Suprapubic skin (tissue), 4 donors: ENCODE measurements around the gene PHOX2A. TPM values are rescaled to one million over a fixed set of nuclear protein-coding genes. Genes with fewer than 3 reads are reported as not detected.
"Not testable (repeated sequence)": the region's sequence is repeated elsewhere in the genome, so short reads cannot be mapped to it uniquely, and the experiment has no call there.

ENCODE experiments used
- DNase-seq, 2 donors: peaks; one replicate each; pipeline ENCODE4 v3.0.0-alpha.2; 2019; ENCODE audit warnings: low spot score in 2 of 2
- H3K27ac ChIP-seq: fragments of 200-600 bp; sonication (generic); one replicate; pipeline ENCODE4 v1.5.1; 2019
- H3K27me3 ChIP-seq: fragments of 200-600 bp; sonication (generic); one replicate; pipeline ENCODE4 v1.5.1; 2019
- H3K36me3 ChIP-seq: fragments of 200-600 bp; sonication (generic); one replicate; pipeline ENCODE4 v1.5.1; 2019
- H3K4me1 ChIP-seq: fragments of 200-600 bp; sonication (generic); one replicate; pipeline ENCODE4 v1.5.1; 2019
- H3K4me3 ChIP-seq: fragments of 200-600 bp; sonication (generic); one replicate; pipeline ENCODE4 v1.5.1; 2019; ENCODE audit warnings: mild to moderate bottlenecking
- H3K9me3 ChIP-seq: fragments of 200-600 bp; sonication (generic); one replicate; pipeline ENCODE4 v1.5.1; 2019
- CTCF ChIP-seq, 2 donors: fragments of 200-600 bp in 1 of 2; fragments of 450-650 bp in 1 of 2; sonication (generic) in 1 of 2; IDR thresholded peaks; one replicate each; pipeline ENCODE4 v1.5.1; 2016 to 2019; ENCODE audit warnings: antibody characterized with exemption in 2 of 2, mild to moderate bottlenecking in 1 of 2, moderate library complexity in 1 of 2
- EP300 ChIP-seq: sonication (generic); formaldehyde crosslinking; IDR thresholded peaks from one replicate; pipeline ENCODE4 v1.6.1; 2017; ENCODE audit warnings: antibody characterized with exemption
- POLR2A ChIP-seq, 2 donors: fragments of 450-650 bp; IDR thresholded peaks; one replicate each; pipeline ENCODE4 v1.6.1; 2017; ENCODE audit warnings: antibody characterized with exemption in 2 of 2, mild to moderate bottlenecking in 2 of 2, moderate library complexity in 2 of 2
- POLR2AphosphoS5 ChIP-seq, 3 donors: sonication (generic); formaldehyde crosslinking; IDR thresholded peaks; one replicate each; pipeline ENCODE4 v1.6.1; 2017; ENCODE audit warnings: antibody characterized with exemption in 3 of 3
- WGBS: methylation state at CpG from one replicate; pipeline ENCODE4 v1.1.5; 2018; 5-methylcytosine and 5-hydroxymethylcytosine counted together
- total RNA-seq, 4 donors: library from RNA; depleted of rRNA; stranded (reverse); fragments of >200 nt; gene quantifications; one replicate each; pipeline ENCODE4 v1.1.0, GENCODE V29; 2016

The PHOX2A gene
- not detected for total RNA-seq

GRCh38 chr11:72244060-72244360, at the start of gene PHOX2A:
Gene PHOX2A, minus strand, starts transcription at chr11:72244176. Its CDS starts 172 bp downstream, at chr11:72244004.
- no peaks in the 10 kb centered on the region for H3K9me3 ChIP-seq
- TF ChIP-seq CTCF (IDR thresholded peaks at IDR 0.05) = no peak
- TF ChIP-seq POLR2AphosphoS5 (IDR thresholded peaks at IDR 0.05) = no peak
- no peak for TF ChIP-seq POLR2A (IDR thresholded peaks at IDR 0.05)
- TF ChIP-seq EP300 = no peak
- H3K4me1 ChIP-seq = peaks cover 35% of the 10 kb centered on the region
- H3K36me3 ChIP-seq = no peaks in the 10 kb centered on the region
- WGBS = 0% methylated on average over 1 of the region's 37 CpGs
- peaks cover 76% of the 10 kb centered on the region for H3K27me3 ChIP-seq
- H3K4me3 ChIP-seq = peak within 1 kb of the TSS; percentile 24
- H3K27ac ChIP-seq = no peak within 1 kb of the TSS
- DNase-seq = no peak

GRCh38 chr11:72293391-72293790, 49.4 kb upstream of the PHOX2A start:
- H3K36me3 ChIP-seq = peaks cover 61% of the 10 kb centered on the region
- no peaks in the 10 kb centered on the region for H3K4me1 ChIP-seq
- WGBS = 89% methylated on average over 10 of the region's 14 CpGs
- no peak overlapping the region for H3K27ac ChIP-seq
- H3K4me3 ChIP-seq = no peak overlapping the region
- DNase-seq = peak in 1 of 2 donors; percentile 67
- TF ChIP-seq POLR2A (IDR thresholded peaks at IDR 0.05) = no peak
- no peak for TF ChIP-seq EP300
- no peak for TF ChIP-seq POLR2AphosphoS5 (IDR thresholded peaks at IDR 0.05)
- TF ChIP-seq CTCF (IDR thresholded peaks at IDR 0.05) = no peak
- H3K9me3 ChIP-seq = no peaks in the 10 kb centered on the region
- no peaks in the 10 kb centered on the region for H3K27me3 ChIP-seq

GRCh38 chr11:72292106-72292785, 48.3 kb upstream of the PHOX2A start:
- H3K27me3 ChIP-seq = no peaks in the 10 kb centered on the region
- no peaks in the 10 kb centered on the region for H3K4me1 ChIP-seq
- no peaks in the 10 kb centered on the region for H3K9me3 ChIP-seq
- H3K27ac ChIP-seq = no peak overlapping the region
- H3K4me3 ChIP-seq = no peak overlapping the region
- 74% methylated on average over 7 of the region's 8 CpGs for WGBS
- DNase-seq = peak in 1 of 2 donors; percentile 67
- peaks cover 51% of the 10 kb centered on the region for H3K36me3 ChIP-seq
- TF ChIP-seq EP300 (no peak), POLR2AphosphoS5 (IDR thresholded peaks at IDR 0.05) (no peak), POLR2A (IDR thresholded peaks at IDR 0.05) (no peak), CTCF (IDR thresholded peaks at IDR 0.05) (no peak)

GRCh38 chr11:72290741-72291140, 46.8 kb upstream of the PHOX2A start:
- DNase-seq, H3K27me3 ChIP-seq, H3K27ac ChIP-seq, H3K4me3 ChIP-seq, H3K9me3 ChIP-seq, H3K4me1 ChIP-seq: not testable (repeated sequence)
- WGBS = 86% methylated on average over 6 of the region's 6 CpGs
- peaks cover 37% of the 10 kb centered on the region for H3K36me3 ChIP-seq

GRCh38 chr11:72287293-72287692, 43.3 kb upstream of the PHOX2A start:
- Histone ChIP-seq H3K9me3 (no peaks in the 10 kb centered on the region), H3K36me3 (peaks cover 3% of the 10 kb centered on the region), H3K27me3 (no peaks in the 10 kb centered on the region), H3K4me3 (no peak overlapping the region), H3K4me1 (no peaks in the 10 kb centered on the region), H3K27ac (no peak overlapping the region)
- no peak for DNase-seq
- TF ChIP-seq CTCF (IDR thresholded peaks at IDR 0.05) (no peak), POLR2AphosphoS5 (IDR thresholded peaks at IDR 0.05) (no peak), POLR2A (IDR thresholded peaks at IDR 0.05) (no peak), EP300 (no peak)
- 74% methylated on average over 2 of the region's 2 CpGs for WGBS

- H3K27ac ChIP-seq = no peak overlapping the region
- H3K36me3 ChIP-seq = no peaks in the 10 kb centered on the region
- peaks cover 3% of the 10 kb centered on the region for H3K27me3 ChIP-seq
- H3K4me1 ChIP-seq = no peaks in the 10 kb centered on the region
- no peak for TF ChIP-seq EP300
- no peak for TF ChIP-seq CTCF (IDR thresholded peaks at IDR 0.05)
- TF ChIP-seq POLR2AphosphoS5 (IDR thresholded peaks at IDR 0.05) = no peak
- no peak for TF ChIP-seq POLR2A (IDR thresholded peaks at IDR 0.05)
- H3K4me3 ChIP-seq = no peak overlapping the region
- WGBS = 68% methylated on average over 2 of the region's 2 CpGs
- no peaks in the 10 kb centered on the region for H3K9me3 ChIP-seq
- DNase-seq = no peak
These were observed 40.0 kb upstream of the PHOX2A start for GRCh38 chr11:72283947-72284346.
